Testis (tissue), 2 donors: Measurements from ENCODE around the gene ZNF764.

Source experiments
- POLR2A ChIP-seq: fragments of 450-650 bp; IDR thresholded peaks from one replicate; pipeline ENCODE4 v1.6.1; 2017; ENCODE audit warnings: antibody characterized with exemption, mild to moderate bottlenecking, moderate library complexity
- TF ChIP-seq, protein P1 (sequence below), 3 experiments: fragments of 450-650 bp in 2 of 3; fragments of 200-600 bp in 1 of 3; sonication (generic) in 1 of 3; IDR thresholded peaks; one replicate each; pipeline ENCODE4 v1.5.1; 2016 to 2019; ENCODE audit warnings: antibody characterized with exemption in 3 of 3, mild to moderate bottlenecking in 2 of 3, moderate library complexity in 1 of 3

GRCh38 chr16:30601966-30602365 lies 43.8 kb upstream of the ZNF764 start:
- TF ChIP-seq, protein P1, sequence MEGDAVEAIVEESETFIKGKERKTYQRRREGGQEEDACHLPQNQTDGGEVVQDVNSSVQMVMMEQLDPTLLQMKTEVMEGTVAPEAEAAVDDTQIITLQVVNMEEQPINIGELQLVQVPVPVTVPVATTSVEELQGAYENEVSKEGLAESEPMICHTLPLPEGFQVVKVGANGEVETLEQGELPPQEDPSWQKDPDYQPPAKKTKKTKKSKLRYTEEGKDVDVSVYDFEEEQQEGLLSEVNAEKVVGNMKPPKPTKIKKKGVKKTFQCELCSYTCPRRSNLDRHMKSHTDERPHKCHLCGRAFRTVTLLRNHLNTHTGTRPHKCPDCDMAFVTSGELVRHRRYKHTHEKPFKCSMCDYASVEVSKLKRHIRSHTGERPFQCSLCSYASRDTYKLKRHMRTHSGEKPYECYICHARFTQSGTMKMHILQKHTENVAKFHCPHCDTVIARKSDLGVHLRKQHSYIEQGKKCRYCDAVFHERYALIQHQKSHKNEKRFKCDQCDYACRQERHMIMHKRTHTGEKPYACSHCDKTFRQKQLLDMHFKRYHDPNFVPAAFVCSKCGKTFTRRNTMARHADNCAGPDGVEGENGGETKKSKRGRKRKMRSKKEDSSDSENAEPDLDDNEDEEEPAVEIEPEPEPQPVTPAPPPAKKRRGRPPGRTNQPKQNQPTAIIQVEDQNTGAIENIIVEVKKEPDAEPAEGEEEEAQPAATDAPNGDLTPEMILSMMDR (IDR thresholded peaks at IDR 0.05) = no peak
- TF ChIP-seq POLR2A = no peak
